AG04449 (cell line): Measurements from ENCODE around the gene DNAJC22.
A peak's percentile ranks its signal among the peaks of the same experiment; 100 is the strongest.
"Not testable (repeated sequence)": the region's sequence is repeated elsewhere in the genome, so short reads cannot be mapped to it uniquely, and the experiment has no call there.

ENCODE experiments used
- CTCF ChIA-PET: fragments of 350-600 bp; formaldehyde crosslinking; extraction: SDS; loops from one replicate; lab custom pipeline; 2021; ENCODE audit warnings: antibody characterized with exemption; lab: Yijun Ruan, JAX
- POLR2A ChIA-PET: fragments of 400-600, 350-600 bp; formaldehyde crosslinking; extraction: SDS; loops from one replicate; lab custom pipeline; 2020; ENCODE audit warnings: antibody characterized with exemption, inconsistent platforms; lab: Yijun Ruan, JAX
- DNase-seq: peaks from one replicate; pipeline ENCODE4 v3.0.0-alpha.2; 2010; ENCODE audit warnings: low read depth, low spot score
- H3K4me3 ChIP-seq: 2 replicates; pipeline ENCODE4 v1.5.1; 2011; ENCODE audit warnings: low read depth, mild to moderate bottlenecking, control low read depth, low read length
- CTCF ChIP-seq: IDR thresholded peaks from one replicate; pipeline ENCODE4 v1.5.1; 2011; ENCODE audit warnings: mild to moderate bottlenecking, moderate library complexity, low read length, control low read depth, inconsistent platforms; ENCODE audit not compliant: insufficient read depth; ENCODE audit errors: missing control alignments

Gene DNAJC22

DNA sequence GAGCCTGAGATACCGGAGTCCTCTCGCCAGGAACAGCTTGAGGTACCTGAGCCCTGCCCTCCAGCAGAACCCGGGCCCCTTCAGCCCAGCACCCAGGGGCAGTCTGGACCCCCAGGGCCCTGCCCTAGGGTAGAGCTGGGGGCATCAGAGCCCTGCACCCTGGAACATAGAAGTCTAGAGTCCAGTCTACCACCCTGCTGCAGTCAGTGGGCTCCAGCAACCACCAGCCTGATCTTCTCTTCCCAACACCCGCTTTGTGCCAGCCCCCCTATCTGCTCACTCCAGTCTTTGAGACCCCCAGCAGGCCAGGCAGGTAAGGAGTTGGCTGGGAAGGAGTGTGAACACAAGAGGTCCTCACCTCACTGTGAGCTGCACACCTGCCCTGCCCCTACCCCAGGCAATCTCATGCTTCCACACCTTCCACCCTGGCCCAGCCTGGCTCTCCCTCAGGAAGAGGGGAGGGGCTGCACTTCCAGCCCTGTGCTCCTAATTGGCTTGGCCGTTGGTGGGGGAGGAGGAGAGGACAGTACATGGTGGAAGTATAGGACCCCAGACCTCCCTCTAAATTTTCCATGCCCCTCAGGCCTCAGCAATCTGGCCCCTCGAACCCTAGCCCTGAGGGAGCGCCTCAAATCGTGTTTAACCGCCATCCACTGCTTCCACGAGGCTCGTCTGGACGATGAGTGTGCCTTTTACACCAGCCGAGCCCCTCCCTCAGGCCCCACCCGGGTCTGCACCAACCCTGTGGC, 15.9 kb upstream of the DNAJC22 start:
- DNase-seq = no peak
- ChIA-PET POLR2A (interaction anchor here (1.0 kb wide), 1 partner anchor 250 kb away, joined by 5 read pairs; no protein-coding TSS in a partner anchor), CTCF (interaction anchor here (0.6 to 12.8 kb wide), 50 partner anchors 7 to 318 kb away, joined by 3 to 424 read pairs (median 5); partner anchors contain the start of genes DNAJC22, PRPF40B, PRPH and TROAP)
- H3K4me3 ChIP-seq = no peak overlapping the region
- no peak for TF ChIP-seq CTCF

DNA sequence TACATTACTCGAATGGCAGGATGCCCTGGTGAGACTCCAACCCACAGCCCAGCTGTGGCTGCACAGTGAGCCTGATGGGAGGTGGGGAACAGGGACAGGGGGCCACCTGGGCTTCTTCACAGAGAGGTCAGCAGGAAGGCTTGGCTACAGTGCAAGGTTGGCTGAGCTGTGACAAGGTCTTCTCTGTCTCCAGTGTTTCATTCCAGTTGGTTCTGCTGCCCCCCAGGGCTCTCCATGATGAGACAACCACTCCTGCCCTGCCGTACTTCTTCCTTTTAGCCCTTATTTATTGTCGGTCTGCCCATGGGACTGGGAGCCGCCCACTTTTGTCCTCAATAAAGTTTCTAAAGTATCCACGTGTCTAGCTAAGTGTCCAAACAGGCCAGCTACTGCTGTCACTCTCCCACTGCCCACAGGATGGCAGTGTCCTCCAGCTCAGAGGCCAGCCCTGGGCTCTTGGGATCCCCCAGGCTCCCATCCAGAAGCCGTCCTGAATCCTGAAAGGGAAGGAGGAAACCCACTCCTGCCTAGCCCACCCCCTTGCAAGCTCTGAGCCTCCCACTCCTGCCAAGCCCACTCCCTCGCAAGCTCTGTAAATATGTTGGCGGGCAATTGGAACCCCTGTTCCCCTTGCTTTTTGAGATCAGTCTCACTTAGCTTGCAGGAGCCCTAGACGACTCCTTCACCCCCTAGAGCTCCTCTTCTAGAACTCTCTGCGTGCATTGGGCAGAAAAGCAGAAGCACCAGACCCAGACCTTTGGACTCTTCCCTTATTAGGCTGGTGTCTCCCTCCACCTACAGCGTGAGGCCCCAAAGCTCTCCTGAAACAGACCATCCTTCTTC, 15.1 kb upstream of the DNAJC22 start:
- ChIA-PET POLR2A (interaction anchor here (0.6 to 1.0 kb wide), 3 partner anchors 9 to 249 kb away, joined by 3 to 5 read pairs (median 5); partner anchors contain the start of gene TROAP), CTCF (interaction anchor here (0.6 to 12.8 kb wide), 56 partner anchors 8 to 386 kb away, joined by 3 to 424 read pairs (median 5); partner anchors contain the start of genes DNAJC22, PRPF40B, PRPH and TROAP)
- no peak overlapping the region for H3K4me3 ChIP-seq
- DNase-seq = no peak
- peak; percentile 84 for TF ChIP-seq CTCF

DNA sequence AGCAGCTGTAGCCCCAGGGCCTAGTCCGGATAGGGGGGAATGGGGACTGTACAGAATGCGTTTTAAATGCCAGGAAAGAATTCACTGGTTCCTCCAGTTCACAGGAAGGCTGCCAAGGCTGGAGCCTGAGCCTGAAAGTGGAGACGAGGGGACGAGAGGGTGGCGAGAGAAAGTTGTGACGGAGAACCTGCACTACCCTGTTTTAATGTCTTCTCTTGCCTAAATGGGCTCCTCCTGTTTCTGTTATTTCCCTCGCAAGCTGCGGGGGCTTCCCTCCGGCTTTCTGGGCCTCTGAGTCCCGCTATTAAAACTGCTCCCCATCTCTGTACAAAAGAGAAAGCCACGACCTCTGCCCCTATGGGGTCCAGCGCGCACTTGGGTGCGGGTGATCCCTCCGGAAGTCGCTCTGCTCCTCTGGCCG, 14.2 kb upstream of the DNAJC22 start:
- no peak overlapping the region for H3K4me3 ChIP-seq
- DNase-seq = no peak
- POLR2A ChIA-PET = no interaction called here
- CTCF ChIA-PET = interaction anchor here (0.7 to 12.8 kb wide), 36 partner anchors 9 to 385 kb away, joined by 3 to 424 read pairs (median 6); partner anchors contain the start of genes DNAJC22, PRPH and TROAP
- no peak for TF ChIP-seq CTCF

GRCh38 chr12:49332891-49333371, 13.8 kb upstream of the DNAJC22 start:
- no peak for DNase-seq
- peak overlapping the region; percentile 18; the same call in 1 of the 2 replicates for H3K4me3 ChIP-seq
- TF ChIP-seq CTCF = no peak
- ChIA-PET POLR2A (no interaction called here), CTCF (interaction anchor here (0.7 to 12.8 kb wide), 12 partner anchors 9 to 255 kb away, joined by 3 to 424 read pairs (median 16); partner anchors contain the start of genes DNAJC22 and TROAP)

GRCh38 chr12:49333778-49334177, 12.9 kb upstream of the DNAJC22 start:
- POLR2A ChIA-PET, H3K4me3 ChIP-seq, DNase-seq: not testable (repeated sequence)
- CTCF ChIA-PET = interaction anchor here (0.7 to 12.8 kb wide), 8 partner anchors 9 to 247 kb away, joined by 3 to 424 read pairs (median 100); partner anchors contain the start of genes DNAJC22 and TROAP

- DNase-seq = no peak
- H3K4me3 ChIP-seq = no peak overlapping the region
- ChIA-PET POLR2A (no interaction called here), CTCF (interaction anchor here (1.0 to 12.8 kb wide), 6 partner anchors 8 to 180 kb away, joined by 3 to 424 read pairs (median 60); partner anchors contain the start of genes DNAJC22 and TROAP)
- TF ChIP-seq CTCF = no peak
Observed at GRCh38 chr12:49334226-49334625, 12.5 kb upstream of the DNAJC22 start.
